ENCODE data around the gene LOXL3.

Gene LOXL3, protein sequence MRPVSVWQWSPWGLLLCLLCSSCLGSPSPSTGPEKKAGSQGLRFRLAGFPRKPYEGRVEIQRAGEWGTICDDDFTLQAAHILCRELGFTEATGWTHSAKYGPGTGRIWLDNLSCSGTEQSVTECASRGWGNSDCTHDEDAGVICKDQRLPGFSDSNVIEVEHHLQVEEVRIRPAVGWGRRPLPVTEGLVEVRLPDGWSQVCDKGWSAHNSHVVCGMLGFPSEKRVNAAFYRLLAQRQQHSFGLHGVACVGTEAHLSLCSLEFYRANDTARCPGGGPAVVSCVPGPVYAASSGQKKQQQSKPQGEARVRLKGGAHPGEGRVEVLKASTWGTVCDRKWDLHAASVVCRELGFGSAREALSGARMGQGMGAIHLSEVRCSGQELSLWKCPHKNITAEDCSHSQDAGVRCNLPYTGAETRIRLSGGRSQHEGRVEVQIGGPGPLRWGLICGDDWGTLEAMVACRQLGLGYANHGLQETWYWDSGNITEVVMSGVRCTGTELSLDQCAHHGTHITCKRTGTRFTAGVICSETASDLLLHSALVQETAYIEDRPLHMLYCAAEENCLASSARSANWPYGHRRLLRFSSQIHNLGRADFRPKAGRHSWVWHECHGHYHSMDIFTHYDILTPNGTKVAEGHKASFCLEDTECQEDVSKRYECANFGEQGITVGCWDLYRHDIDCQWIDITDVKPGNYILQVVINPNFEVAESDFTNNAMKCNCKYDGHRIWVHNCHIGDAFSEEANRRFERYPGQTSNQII

DNA sequence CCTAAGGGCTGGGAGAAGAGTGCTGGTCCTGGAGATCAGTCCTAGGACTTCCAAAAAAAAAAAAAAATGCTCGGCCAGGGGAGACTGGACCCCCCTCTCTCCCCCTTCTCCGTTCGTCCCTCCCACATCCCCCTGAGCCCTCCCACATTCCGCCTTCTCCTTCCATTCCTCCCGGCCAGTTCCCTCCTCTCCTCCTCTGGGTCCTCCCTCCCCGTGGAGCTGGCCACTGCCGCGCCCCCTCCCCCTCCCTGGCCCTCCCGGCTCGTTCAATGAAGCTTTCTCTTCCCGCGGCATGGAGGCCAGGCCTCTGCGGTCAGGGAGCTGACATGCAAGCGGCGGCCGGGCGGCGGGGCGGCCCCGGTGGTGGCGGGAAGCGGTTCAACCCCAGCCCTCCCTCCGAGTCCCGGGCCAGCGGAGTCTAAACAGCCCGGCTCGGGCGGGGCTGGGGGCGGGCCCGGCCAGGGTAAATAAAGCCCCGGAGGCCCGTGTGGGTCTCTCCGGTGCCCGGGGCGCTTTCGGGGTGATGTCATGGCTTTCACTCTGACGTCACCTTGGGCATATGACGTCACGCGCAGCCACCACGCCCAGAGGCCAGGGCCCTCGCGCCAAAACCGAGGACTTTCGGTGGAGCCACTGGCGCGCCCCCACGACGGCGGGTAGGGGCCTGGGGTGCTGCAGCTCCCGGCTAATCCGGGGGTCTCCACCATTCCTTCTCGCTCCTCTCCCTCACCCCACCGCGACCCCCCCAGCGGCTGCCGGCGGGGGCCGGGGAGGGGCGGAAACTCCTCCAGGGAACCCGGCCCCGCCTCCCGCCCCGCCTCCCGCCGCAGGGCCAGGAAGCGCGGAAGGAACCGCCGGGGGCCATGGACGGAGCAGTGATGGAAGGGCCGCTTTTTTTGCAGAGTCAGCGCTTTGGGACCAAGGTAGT lies at the start of gene LOXL3, which contains the start of gene DOK1:
Gene LOXL3 (minus strand): TSS at position 51 of the 928 bp plus-strand sequence. CDS start 1,308 bp downstream, outside the sequence.
Gene DOK1 (plus strand): TSS at position 829 of the 928 bp plus-strand sequence. CDS start 35 bp downstream, at position 864.
- peak; percentile 87 for DNase-seq (ENCODE audit: low read depth)

GRCh38 chr2:74602586-74603281 lies 49.0 kb upstream of the LOXL3 start:
- DNase-seq (ENCODE audit: low read depth) = peak; percentile 54

- no peak for DNase-seq (ENCODE audit: low read depth)
Observed at GRCh38 chr2:74599676-74600075, 45.9 kb upstream of the LOXL3 start.

DNA sequence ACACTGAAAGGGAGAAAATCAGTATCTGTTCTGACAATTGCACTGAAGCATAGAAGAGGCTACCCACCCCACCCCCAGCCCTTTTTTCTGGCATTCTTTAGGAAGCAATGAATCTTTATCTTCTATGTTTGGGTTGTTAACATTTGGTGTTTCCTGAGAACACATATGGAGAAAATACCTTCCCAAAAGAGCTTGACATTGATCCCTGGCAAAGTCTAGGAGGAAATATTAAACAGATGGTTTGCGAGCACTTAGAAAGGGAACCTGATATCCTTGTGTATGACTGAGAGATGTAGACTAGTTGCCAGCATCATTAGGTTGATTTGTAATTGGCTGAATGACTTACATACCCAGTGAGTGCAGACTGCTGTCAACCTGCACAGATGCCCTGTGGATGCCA lies 43.7 kb upstream of the LOXL3 start:
- no peak for DNase-seq (ENCODE audit: low read depth)

- DNase-seq (ENCODE audit: low read depth) = no peak
Observed at GRCh38 chr2:74596584-74596983, 42.8 kb upstream of the LOXL3 start.

- peak; percentile 52 for DNase-seq (ENCODE audit: low read depth)
Observed at GRCh38 chr2:74593826-74594772, 40.4 kb upstream of the LOXL3 start.

DNA sequence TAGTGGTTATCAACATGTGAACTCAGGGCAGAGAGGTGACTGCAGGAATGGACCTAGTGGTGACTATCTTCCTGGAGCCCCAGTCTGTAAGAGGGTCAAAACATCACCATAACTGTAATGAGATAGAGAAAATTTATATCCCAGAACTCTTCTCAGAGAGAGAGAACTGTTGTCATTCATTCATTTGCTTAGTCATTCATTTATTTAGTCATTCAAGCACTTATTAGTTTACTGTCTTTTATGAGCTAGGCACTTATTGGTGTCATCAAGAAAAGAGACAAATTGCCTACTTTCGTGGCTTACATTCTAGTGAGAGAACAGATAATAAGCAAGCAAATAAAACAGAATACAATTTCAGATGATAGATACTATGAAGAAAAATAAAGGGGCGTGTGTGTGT lies 34.9 kb upstream of the LOXL3 start:
- no peak for DNase-seq (ENCODE audit: low read depth)

DNA sequence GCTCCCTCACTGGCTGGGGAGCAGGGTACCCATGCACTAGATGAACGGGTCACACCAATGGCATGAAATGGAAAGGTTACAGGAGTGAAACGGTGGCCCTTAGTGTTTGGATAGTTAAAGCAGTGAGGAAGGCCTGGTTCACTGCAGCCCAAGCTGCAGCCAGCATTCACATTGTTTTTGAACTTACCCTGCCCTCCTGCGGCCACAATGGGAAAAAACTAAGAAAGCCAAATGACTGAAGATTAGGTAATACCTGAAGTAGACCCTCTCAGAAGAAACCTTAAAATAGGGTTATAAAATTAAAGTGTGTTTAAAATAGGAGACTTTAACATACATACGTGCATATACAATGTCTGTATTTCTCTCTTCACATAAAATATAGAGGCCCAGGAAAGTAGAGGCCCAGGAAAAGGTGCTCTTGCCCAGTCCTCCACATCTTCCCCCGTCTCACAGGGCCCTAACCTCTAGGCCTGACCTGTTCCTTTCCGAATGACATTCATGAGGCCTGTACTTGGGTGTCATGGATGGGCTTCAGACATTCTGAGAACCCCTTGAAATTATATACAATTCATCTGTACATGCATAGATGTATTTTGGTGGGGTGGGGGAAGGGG lies 34.0 kb upstream of the LOXL3 start:
- no peak for DNase-seq (ENCODE audit: low read depth)

- DNase-seq (ENCODE audit: low read depth) = no peak
Observed at GRCh38 chr2:74585406-74586185, 31.9 kb upstream of the LOXL3 start.

- no peak for DNase-seq (ENCODE audit: low read depth)
Observed at GRCh38 chr2:74584088-74584645, 30.4 kb upstream of the LOXL3 start.

DNA sequence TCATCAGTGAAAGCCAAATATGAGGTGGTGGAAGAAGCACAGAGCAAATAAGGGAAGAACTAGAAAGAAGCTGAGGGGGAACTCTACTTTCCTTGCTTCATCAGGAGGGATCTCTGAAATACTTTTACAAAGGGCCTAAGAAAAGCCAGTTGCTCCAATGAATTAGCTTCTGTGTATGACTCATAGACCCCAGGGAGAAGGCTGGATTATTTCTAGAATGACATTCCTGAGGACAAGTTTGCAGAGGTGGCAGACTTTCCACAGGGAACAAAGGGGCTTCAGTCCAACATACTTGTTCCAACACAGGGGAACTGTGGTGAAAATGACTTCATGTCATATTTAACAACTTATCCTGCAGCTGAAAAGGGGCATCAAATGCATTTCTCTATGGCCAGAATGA lies 29.8 kb upstream of the LOXL3 start:
- DNase-seq (ENCODE audit: low read depth) = no peak

DNA sequence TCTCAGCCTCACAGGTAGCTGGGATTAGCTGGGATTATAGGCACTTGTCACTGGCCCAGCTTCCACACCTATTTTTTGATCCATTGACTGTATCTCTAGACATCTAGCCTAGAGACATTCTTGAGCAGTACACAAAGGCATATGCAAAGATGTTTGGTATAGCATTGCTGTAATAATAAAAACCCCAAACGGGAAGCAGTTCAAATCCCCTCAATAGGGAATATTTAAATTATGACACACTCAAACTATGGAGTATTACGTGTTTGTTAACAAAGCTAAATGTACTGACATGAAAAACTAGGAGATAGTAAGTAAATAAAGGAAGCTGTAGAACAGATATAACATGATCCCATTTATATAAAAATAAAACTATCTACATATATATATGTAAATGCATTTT lies 28.4 kb upstream of the LOXL3 start:
- DNase-seq (ENCODE audit: low read depth) = no peak

DNA sequence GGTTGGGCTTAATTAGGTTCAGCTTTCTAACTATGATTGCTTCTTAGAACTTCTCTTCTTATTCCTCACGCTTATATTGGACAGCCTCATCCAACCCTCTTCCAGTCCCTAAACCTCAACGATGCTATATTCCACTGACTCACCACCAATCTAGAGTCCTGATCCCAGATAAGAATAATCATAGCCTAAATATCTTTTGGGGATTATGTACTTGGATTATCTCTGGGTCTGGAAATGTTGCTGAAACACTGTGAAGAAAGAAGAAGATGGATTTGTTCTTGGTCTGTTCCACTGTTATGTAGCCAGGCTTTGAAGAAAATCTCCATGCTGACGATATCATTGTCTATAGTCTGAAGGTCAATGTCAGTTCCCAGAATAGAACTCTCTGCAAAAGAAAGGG lies 27.7 kb upstream of the LOXL3 start:
- no peak for DNase-seq (ENCODE audit: low read depth)

- DNase-seq (ENCODE audit: low read depth) = no peak
Observed at GRCh38 chr2:74578408-74578807, 24.7 kb upstream of the LOXL3 start.

DNA sequence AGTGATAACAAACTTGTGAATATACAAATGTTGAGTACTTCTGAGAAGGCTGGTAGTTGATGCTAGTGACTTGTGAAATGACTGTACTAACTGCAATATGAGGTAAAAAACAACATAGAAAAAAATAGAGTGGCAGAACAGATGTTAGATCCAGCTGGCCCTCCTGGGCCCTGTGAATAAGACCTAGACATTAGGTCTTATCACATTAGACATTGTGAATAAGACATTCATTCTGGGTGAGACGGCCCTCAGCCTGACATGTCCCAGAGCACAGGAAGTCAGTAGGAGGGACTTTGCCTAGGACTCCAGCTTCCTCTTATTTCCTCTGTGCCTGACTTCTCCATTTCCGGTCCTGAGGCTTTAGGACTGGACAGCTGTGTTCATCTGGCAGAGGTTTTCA lies 23.7 kb upstream of the LOXL3 start:
- no peak for DNase-seq (ENCODE audit: low read depth)

DNA sequence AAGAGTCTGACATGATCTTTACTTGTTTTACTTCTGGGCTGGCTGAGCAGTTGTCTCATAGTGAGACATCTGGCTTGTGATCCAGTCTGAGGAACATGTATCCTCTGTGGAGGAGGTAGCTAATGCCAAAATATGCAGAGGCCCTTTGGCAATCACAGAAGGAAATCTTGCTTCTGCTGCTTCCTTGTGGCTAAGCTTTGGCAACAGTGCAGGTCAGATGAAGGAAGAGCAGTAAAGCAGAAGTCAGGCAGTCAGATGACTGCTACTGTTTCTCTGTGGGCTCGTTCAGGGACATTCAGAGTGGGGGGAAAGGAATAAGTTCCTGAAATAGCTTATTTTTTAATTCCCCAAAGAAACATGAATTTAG lies 23.1 kb upstream of the LOXL3 start:
- peak; percentile 93 for DNase-seq (ENCODE audit: low read depth)

DNA sequence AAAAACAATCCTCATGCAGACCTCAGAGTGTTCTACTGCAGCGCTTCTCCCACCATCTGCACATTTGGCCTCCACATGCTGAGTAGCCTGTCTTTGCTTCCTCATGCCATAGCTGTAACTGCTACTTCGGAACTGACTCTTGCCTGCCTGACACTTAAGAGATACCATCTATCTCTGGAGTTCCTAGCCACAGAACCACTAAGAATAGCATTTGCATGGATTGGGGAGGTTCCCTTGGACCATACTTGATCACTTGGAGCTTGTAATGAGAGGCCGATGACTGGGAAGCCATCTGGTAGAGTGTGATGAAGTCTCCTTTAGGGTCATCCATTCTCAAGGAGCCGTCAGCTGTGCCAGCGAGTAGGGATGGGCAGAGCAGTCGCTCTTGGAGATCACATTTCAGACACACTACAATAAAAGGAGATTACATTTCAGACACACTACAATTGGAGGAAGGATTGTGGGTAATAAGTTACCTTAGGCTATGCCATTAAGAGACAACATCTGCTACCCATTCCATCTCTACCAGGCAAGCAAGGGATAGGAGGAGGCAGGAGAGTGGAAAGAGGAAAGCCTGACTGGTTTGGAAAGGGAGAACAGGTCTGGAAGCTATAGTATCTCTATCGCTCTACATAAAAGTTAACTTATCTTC lies 22.6 kb upstream of the LOXL3 start:
- no peak for DNase-seq (ENCODE audit: low read depth)

DNA sequence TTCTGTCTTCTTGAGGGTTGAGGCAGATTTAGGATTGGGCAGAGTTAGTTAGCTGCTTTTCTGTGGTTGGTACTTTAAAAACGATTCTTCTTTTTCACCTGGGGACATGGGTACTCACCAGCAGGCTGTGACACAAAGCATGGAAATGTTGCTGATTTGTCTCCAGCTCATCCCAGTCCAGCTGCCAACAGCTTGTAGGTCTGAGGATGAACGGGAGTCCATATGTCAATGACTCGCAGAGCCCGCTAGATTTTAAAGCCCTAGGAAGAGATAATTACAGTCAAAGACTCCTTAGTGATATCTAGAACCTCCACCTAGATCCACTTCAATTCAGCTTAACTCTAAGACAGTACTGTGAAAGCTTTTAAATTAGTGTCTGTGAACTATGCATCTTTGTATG lies 21.6 kb upstream of the LOXL3 start:
- DNase-seq (ENCODE audit: low read depth) = no peak

All from stromal cell of bone marrow (primary cell).